ENCODE results near the gene APH1A. TPM values are rescaled to one million over a fixed set of nuclear protein-coding genes. Genes with fewer than 3 reads are reported as not detected.

APH1A gene
- total and polyA plus RNA-seq, 2 of the 13 experiments (the other 11 are each of a cell fraction or from before 2014, with no cell fraction given): 114 to 130 TPM

- TF ChIP-seq ZNF18 (CRISPR knock-in tag; IDR thresholded peaks at IDR 0.05; ENCODE audit: insufficient replicate concordance): no peak
- TF ChIP-seq NCOR1 (IDR thresholded peaks at IDR 0.05; ENCODE audit: borderline replicate concordance, low read length): peak; percentile 29; the same call in 1 of the 2 replicates
- TF ChIP-seq HMGXB4 (CRISPR knock-in tag; IDR thresholded peaks at IDR 0.05; ENCODE audit: borderline replicate concordance in 1 of 2, low read depth in 1 of 2): peak in 1 of 2 experiments; percentile 54; a peak in 2 of 4 replicates
- 0 out of 2 replicates have a peak, but pooled peaks have one; percentile 40 for TF ChIP-seq ZBTB39 (CRISPR knock-in tag; IDR thresholded peaks at IDR 0.05)
- peak; percentile 64; the same call in 1 of the 2 replicates for TF ChIP-seq ZNF788 (CRISPR knock-in tag; IDR thresholded peaks at IDR 0.05; ENCODE audit: borderline replicate concordance)
- TF ChIP-seq ZNF329 (CRISPR knock-in tag; IDR thresholded peaks at IDR 0.05; ENCODE audit: low read depth): no peak
- 0 out of 2 replicates have a peak, but pooled peaks have one; percentile 49 for TF ChIP-seq SIN3B (IDR thresholded peaks at IDR 0.05; ENCODE audit: low read length)
- TF ChIP-seq IRX3 (CRISPR knock-in tag; IDR thresholded peaks at IDR 0.05; ENCODE audit: borderline replicate concordance, low read depth): no peak
- TF ChIP-seq YY1 (IDR thresholded peaks at IDR 0.05; ENCODE audit: insufficient read depth, insufficient replicate concordance, low read depth, low read length): peak; percentile 73
- no peak for TF ChIP-seq NFE2L1 (CRISPR knock-in tag; IDR thresholded peaks at IDR 0.05; ENCODE audit: borderline replicate concordance)
- TF ChIP-seq RNF219 (CRISPR knock-in tag; IDR thresholded peaks at IDR 0.05): no peak
- TF ChIP-seq ZNF737 (CRISPR knock-in tag; IDR thresholded peaks at IDR 0.05; ENCODE audit: borderline replicate concordance): no peak
- no peak for TF ChIP-seq ATF7 (IDR thresholded peaks at IDR 0.05)
- TF ChIP-seq ATF7 (CRISPR knock-in tag; IDR thresholded peaks at IDR 0.05): no peak
- peak; percentile 94 for TF ChIP-seq ELF1 (CRISPR knock-in tag; IDR thresholded peaks at IDR 0.05)
- TF ChIP-seq NCOA1 (CRISPR knock-in tag; IDR thresholded peaks at IDR 0.05): no peak
- TF ChIP-seq ONECUT2 (CRISPR knock-in tag; IDR thresholded peaks at IDR 0.05): no peak
- peak; percentile 97 for TF ChIP-seq ASH2L (IDR thresholded peaks at IDR 0.05; ENCODE audit: insufficient read length, low read depth, low read length)
- TF ChIP-seq MEF2D (CRISPR knock-in tag; IDR thresholded peaks at IDR 0.05): peak; percentile 44
- peak; percentile 79 for TF ChIP-seq PHF20 (CRISPR knock-in tag; IDR thresholded peaks at IDR 0.05)
- TF ChIP-seq SP4 (CRISPR knock-in tag; IDR thresholded peaks at IDR 0.05): peak; percentile 89
- TF ChIP-seq MEIS2 (CRISPR knock-in tag; IDR thresholded peaks at IDR 0.05): 0 out of 2 replicates have a peak, but pooled peaks have one; percentile 44
These were observed at the start of gene APH1A (continued) for GRCh38 chr1:150268705-150269403.

Data from HepG2 (cell line).